ENCODE data around the gene KRT36. TPM values are rescaled to one million over a fixed set of nuclear protein-coding genes. Genes with fewer than 3 reads are reported as not detected.

KRT36 gene
- total RNA-seq, 4 donors from 2014 or later, result not detected

DNA sequence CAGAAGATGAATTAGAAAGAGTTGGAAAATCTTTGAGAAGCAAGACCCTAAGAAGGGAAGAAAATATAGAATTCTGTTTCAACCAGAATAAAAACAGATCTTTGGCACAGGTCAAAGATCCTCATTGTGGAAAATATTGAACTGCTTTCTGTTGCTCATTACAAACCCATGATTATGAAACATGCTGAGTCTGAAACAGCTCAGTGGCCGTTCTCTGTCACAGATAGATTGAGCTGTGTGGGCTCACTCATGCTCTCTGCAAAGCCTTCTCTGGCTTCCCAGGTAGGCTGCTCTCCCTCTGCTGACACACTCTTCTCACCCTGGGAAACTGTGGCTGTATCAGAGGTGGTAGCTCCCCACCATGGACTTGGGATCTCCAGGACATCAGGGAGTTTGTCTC is 45.5 kb downstream of the KRT36 start:
- Histone ChIP-seq H3K4me1 (no peaks in the 10 kb centered on the region), H3K9me3 (no peaks in the 10 kb centered on the region), H3K27ac (no peak overlapping the region), H3K27me3 (peaks cover 26% of the 10 kb centered on the region), H3K36me3 (no peaks in the 10 kb centered on the region), H3K4me3 (no peak overlapping the region)
- in situ Hi-C loops (cut with MboI; ENCODE audit: low pct_ligation_motif_present in 1 of 4, low pct_unique_long_range_greater_than_20kb in 1 of 4, low sequenced_read_pairs in 3 of 4), result no loop called here
- DNase-seq, result no peak
- 38 to 47% methylated on average over 1 of the region's 1 CpG for WGBS, 2 donors (ENCODE audit: low coverage in 1 of 2)
- TF ChIP-seq POLR2A (IDR thresholded peaks at IDR 0.05) (no peak), EP300 (IDR thresholded peaks at IDR 0.05; ENCODE audit: low read depth) (no peak), CTCF (IDR thresholded peaks at IDR 0.05) (no peak), POLR2AphosphoS5 (IDR thresholded peaks at IDR 0.05) (no peak)
- intact Hi-C loops (cut with DNase I; ENCODE audit: low total_unique reads), result no loop called here

DNA sequence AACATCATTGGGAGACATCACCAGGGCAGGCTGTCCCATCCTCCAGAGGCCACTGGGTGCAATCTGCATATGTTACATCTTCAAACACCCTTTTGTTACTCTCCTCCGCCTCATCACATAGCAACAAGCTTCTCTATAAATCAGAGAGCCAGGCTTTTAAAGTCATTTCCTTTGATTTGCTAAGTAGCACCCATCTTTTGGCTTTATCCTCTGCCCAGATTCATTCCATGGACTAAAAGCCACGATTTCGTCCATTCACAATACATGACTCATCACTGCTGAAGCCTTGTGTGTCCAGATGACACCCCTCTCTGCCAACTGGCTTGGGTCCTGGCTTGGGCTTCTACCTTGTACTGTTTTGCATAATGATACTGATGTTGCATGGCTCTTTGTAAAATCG is 47.0 kb downstream of the KRT36 start:
- no peak overlapping the region for H3K4me3 ChIP-seq
- TF ChIP-seq CTCF (IDR thresholded peaks at IDR 0.05) (no peak), POLR2A (IDR thresholded peaks at IDR 0.05) (no peak), POLR2AphosphoS5 (IDR thresholded peaks at IDR 0.05) (no peak), EP300 (IDR thresholded peaks at IDR 0.05; ENCODE audit: low read depth) (no peak)
- H3K27me3 ChIP-seq, result peaks cover 26% of the 10 kb centered on the region
- intact Hi-C loops (cut with DNase I; ENCODE audit: low total_unique reads), result no loop called here
- in situ Hi-C loops (cut with MboI; ENCODE audit: low pct_ligation_motif_present in 1 of 4, low pct_unique_long_range_greater_than_20kb in 1 of 4, low sequenced_read_pairs in 3 of 4), result no loop called here
- no peak overlapping the region for H3K27ac ChIP-seq
- DNase-seq, result no peak
- H3K9me3 ChIP-seq, result no peaks in the 10 kb centered on the region
- no peaks in the 10 kb centered on the region for H3K4me1 ChIP-seq
- 47 to 76% methylated on average over 3 to 4 of the region's 4 CpGs for WGBS, 2 donors (ENCODE audit: low coverage in 1 of 2)
- H3K36me3 ChIP-seq, result no peaks in the 10 kb centered on the region

GRCh38 chr17:41440531-41441033 is 49.1 kb downstream of the KRT36 start, which contains the start of gene KRT38:
Gene KRT38, minus strand, starts transcription at chr17:41440983. Its CDS starts 62 bp downstream, at chr17:41440921.
- DNase-seq, result no peak
- H3K27ac ChIP-seq, result no peak within 1 kb of the TSS
- intact Hi-C loops (cut with DNase I; ENCODE audit: low total_unique reads), result no loop called here
- TF ChIP-seq POLR2A (IDR thresholded peaks at IDR 0.05) (no peak), EP300 (IDR thresholded peaks at IDR 0.05; ENCODE audit: low read depth) (no peak), POLR2AphosphoS5 (IDR thresholded peaks at IDR 0.05) (no peak), CTCF (IDR thresholded peaks at IDR 0.05) (no peak)
- WGBS, 2 donors (ENCODE audit: low coverage in 1 of 2), result 88% methylated on average over 10 of the region's 10 CpGs; no CpG with 5 or more reads in 1 of the 2 donors
- no peaks in the 10 kb centered on the region for H3K9me3 ChIP-seq
- H3K36me3 ChIP-seq, result no peaks in the 10 kb centered on the region
- no peaks in the 10 kb centered on the region for H3K4me1 ChIP-seq
- in situ Hi-C loops (cut with MboI; ENCODE audit: low pct_ligation_motif_present in 1 of 4, low pct_unique_long_range_greater_than_20kb in 1 of 4, low sequenced_read_pairs in 3 of 4), result no loop called here
- H3K4me3 ChIP-seq, result no peak within 1 kb of the TSS
- H3K27me3 ChIP-seq, result peaks cover 26% of the 10 kb centered on the region

- Histone ChIP-seq H3K4me3 (no peak overlapping the region), H3K4me1 (no peaks in the 10 kb centered on the region), H3K36me3 (no peaks in the 10 kb centered on the region), H3K9me3 (no peaks in the 10 kb centered on the region), H3K27me3 (peaks cover 21% of the 10 kb centered on the region), H3K27ac (no peak overlapping the region)
- DNase-seq, result no peak
- 81% methylated on average over 3 to 4 of the region's 5 CpGs for WGBS, 2 donors (ENCODE audit: low coverage in 1 of 2)
- intact Hi-C loops (cut with DNase I; ENCODE audit: low total_unique reads), result no loop called here
- in situ Hi-C loops (cut with MboI; ENCODE audit: low pct_ligation_motif_present in 1 of 4, low pct_unique_long_range_greater_than_20kb in 1 of 4, low sequenced_read_pairs in 3 of 4), result no loop called here
- TF ChIP-seq POLR2AphosphoS5 (IDR thresholded peaks at IDR 0.05) (no peak), EP300 (IDR thresholded peaks at IDR 0.05; ENCODE audit: low read depth) (no peak), POLR2A (IDR thresholded peaks at IDR 0.05) (no peak), CTCF (IDR thresholded peaks at IDR 0.05) (no peak)
Measured at GRCh38 chr17:41439375-41439774, 50.3 kb downstream of the KRT36 start.

Measured in transverse colon (tissue), 4 donors.